GM18867 (cell line): ENCODE data around the gene CDH11.

Source experiments
- ATAC-seq: cut with Tn5 transposase; IDR thresholded peaks from one replicate; pipeline ENCODE4 v1.9.1; 2021; ENCODE audit warnings: mild to moderate bottlenecking, moderate library complexity; ENCODE audit not compliant: unreplicated experiment

Gene CDH11

GRCh38 chr16:64983231-64983630 lies 138.6 kb downstream of the CDH11 start:
- no peak for ATAC-seq

- no peak for ATAC-seq
Measured at GRCh38 chr16:64982581-64982980, 139.3 kb downstream of the CDH11 start.

- no peak for ATAC-seq
Measured at GRCh38 chr16:64981568-64982281, 140.1 kb downstream of the CDH11 start.

GRCh38 chr16:64977206-64977920 lies 144.5 kb downstream of the CDH11 start:
- ATAC-seq: no peak

- ATAC-seq: no peak
Measured at GRCh38 chr16:64975821-64976220, 146.0 kb downstream of the CDH11 start.

- no peak for ATAC-seq
Measured at GRCh38 chr16:64974381-64974780, 147.5 kb downstream of the CDH11 start.

- ATAC-seq: no peak
Measured at GRCh38 chr16:64973171-64973570, 148.7 kb downstream of the CDH11 start.

GRCh38 chr16:64971171-64971570 lies 150.7 kb downstream of the CDH11 start:
- no peak for ATAC-seq

GRCh38 chr16:64969221-64969620 lies 152.6 kb downstream of the CDH11 start:
- ATAC-seq: no peak

GRCh38 chr16:64968539-64968938 lies 153.3 kb downstream of the CDH11 start:
- ATAC-seq: no peak

- no peak for ATAC-seq
Measured at GRCh38 chr16:64964126-64964540, 157.7 kb downstream of the CDH11 start.

GRCh38 chr16:64962786-64963185 lies 159.1 kb downstream of the CDH11 start:
- ATAC-seq: no peak

GRCh38 chr16:64957246-64957645 lies 164.6 kb downstream of the CDH11 start:
- ATAC-seq: no peak

- no peak for ATAC-seq
Measured at GRCh38 chr16:64952177-64952576, 169.7 kb downstream of the CDH11 start.

- ATAC-seq: no peak
Measured at GRCh38 chr16:64951193-64951592, 170.7 kb downstream of the CDH11 start.

GRCh38 chr16:64950731-64951130 lies 171.1 kb downstream of the CDH11 start:
- no peak for ATAC-seq

GRCh38 chr16:64950262-64950661 lies 171.6 kb downstream of the CDH11 start:
- ATAC-seq: no peak

- no peak for ATAC-seq
Measured at GRCh38 chr16:64948056-64948455, 173.8 kb downstream of the CDH11 start.

- ATAC-seq: no peak
Measured at GRCh38 chr16:64947651-64948050, 174.2 kb downstream of the CDH11 start.

GRCh38 chr16:64933885-64934284 lies 188.0 kb downstream of the CDH11 start:
- no peak for ATAC-seq

- no peak for ATAC-seq
Measured at GRCh38 chr16:64926476-64926875, 195.4 kb downstream of the CDH11 start.

GRCh38 chr16:64925166-64925565 lies 196.7 kb downstream of the CDH11 start:
- no peak for ATAC-seq
